HepG2 (cell line): ENCODE measurements around the gene CGB8. TPM values are rescaled to one million over a fixed set of nuclear protein-coding genes. Genes with fewer than 3 reads are reported as not detected.

Experiments
- AKAP8 ChIP-seq: sonication (generic); formaldehyde crosslinking; IDR thresholded peaks from 2 replicates; pipeline ENCODE4 v1.5.1; 2020; ENCODE audit warnings: mild to moderate bottlenecking, missing genetic modification reagents
- CAMTA2 ChIP-seq: sonication (generic); formaldehyde crosslinking; IDR thresholded peaks from 2 replicates; pipeline ENCODE4 v1.4.0; 2020; ENCODE audit warnings: mild to moderate bottlenecking, missing genetic modification reagents, borderline replicate concordance
- CBFB ChIP-seq: sonication (generic); formaldehyde crosslinking; IDR thresholded peaks from 2 replicates; pipeline ENCODE4 v1.4.0; 2020; ENCODE audit warnings: missing genetic modification reagents
- CBX2 ChIP-seq, 2 experiments: fragments of 200-600 bp in 1 of 2; sonication (generic); formaldehyde crosslinking in 1 of 2; IDR thresholded peaks; 2 replicates each; pipeline versions ENCODE4 v1.7.0 to v1.8.1; 2018 to 2022; ENCODE audit warnings: low read depth in 2 of 2, low read length in 1 of 2, mild to moderate bottlenecking in 1 of 2, missing genetic modification reagents in 1 of 2
- HOXA3 ChIP-seq: sonication (generic); formaldehyde crosslinking; IDR thresholded peaks from 2 replicates; pipeline ENCODE4 v1.5.0; 2020; ENCODE audit warnings: missing genetic modification reagents
- MXD1 ChIP-seq: sonication (generic); formaldehyde crosslinking; IDR thresholded peaks from 2 replicates; pipeline ENCODE4 v1.4.0; 2020; ENCODE audit warnings: mild to moderate bottlenecking, missing genetic modification reagents
- POGK ChIP-seq: sonication (generic); formaldehyde crosslinking; conservative IDR thresholded peaks from 2 replicates; pipeline ENCODE4 v1.8.0; 2022; ENCODE audit warnings: mild to moderate bottlenecking, moderate library complexity, missing genetic modification reagents
- POLR2A ChIP-seq, 2 experiments: IDR thresholded peaks; 2 replicates each; pipeline ENCODE4 v1.6.1; 2011; ENCODE audit warnings: low read depth in 2 of 2, low read length in 2 of 2, mild to moderate bottlenecking in 1 of 2, moderate library complexity in 1 of 2; ENCODE audit not compliant: insufficient read depth in 1 of 2
- SALL1 ChIP-seq: sonication (generic); formaldehyde crosslinking; IDR thresholded peaks from 2 replicates; pipeline ENCODE4 v1.8.0; 2022; ENCODE audit warnings: mild to moderate bottlenecking, missing genetic modification reagents
- TGIF2 ChIP-seq: IDR thresholded peaks from 2 replicates; pipeline ENCODE4 v1.6.1; 2016; ENCODE audit warnings: control low read depth, missing compliant biosample characterization
- ZBTB44 ChIP-seq: sonication (generic); formaldehyde crosslinking; IDR thresholded peaks from 2 replicates; pipeline ENCODE4 v1.4.0; 2020; ENCODE audit warnings: missing genetic modification reagents
- ZHX2 ChIP-seq, 2 experiments: sonication (generic) in 1 of 2; formaldehyde crosslinking in 1 of 2; IDR thresholded peaks; 2 replicates each; pipeline versions ENCODE4 v1.6.1 to v1.9.0; 2014 to 2022; ENCODE audit warnings: antibody characterized with exemption in 1 of 2, borderline replicate concordance in 1 of 2, inconsistent platforms in 1 of 2, low read depth in 1 of 2, missing genetic modification reagents in 1 of 2
- ZNF3 ChIP-seq: IDR thresholded peaks from 2 replicates; pipeline ENCODE4 v1.7.0; 2017; ENCODE audit warnings: inconsistent platforms
- ZNF350 ChIP-seq: sonication (generic); formaldehyde crosslinking; IDR thresholded peaks from 2 replicates; pipeline ENCODE4 v1.4.0; 2020; ENCODE audit warnings: mild to moderate bottlenecking, low read depth, missing genetic modification reagents, borderline replicate concordance
- ZNF550 ChIP-seq: sonication (generic); formaldehyde crosslinking; IDR thresholded peaks from 2 replicates; pipeline ENCODE4 v1.4.0; 2020; ENCODE audit warnings: mild to moderate bottlenecking, missing genetic modification reagents, borderline replicate concordance
- polyA plus RNA-seq, 8 experiments: library from polyadenylated mRNA; depleted of rRNA in 3 of 8; stranded (reverse) in 7 of 8; unstranded in 1 of 8; fragments of >200 nt; fragmentation: Illumina TruSeq in 4 of 8; extraction: Trizol in 4 of 8; gene quantifications; 2 replicates each; pipeline versions ENCODE4 v1.2.1 to v1.2.3, GENCODE V29; 2011 to 2016; ENCODE audit warnings: low read depth in 4 of 8, missing spikeins in 1 of 8, mixed read lengths in 1 of 8; ENCODE audit not compliant: insufficient read depth in 1 of 8
- total RNA-seq, 5 experiments: library from RNA; depleted of rRNA; stranded (reverse); fragments of >200 nt; fragmentation: Illumina TruSeq; extraction: Trizol; gene quantifications; 2 replicates each; pipeline ENCODE4 v1.2.3, GENCODE V29; 2016; ENCODE audit warnings: low read depth in 1 of 5

The CGB8 gene
- total and polyA plus RNA-seq, 2 of the 13 experiments (the other 11 are each of a cell fraction or from before 2014, with no cell fraction given) = not detected

- TF ChIP-seq CBX2 (IDR thresholded peaks at IDR 0.05; ENCODE audit: low read depth, low read length) (no peak), CBX2 (CRISPR knock-in tag; IDR thresholded peaks at IDR 0.05; ENCODE audit: low read depth) (no peak), POLR2A (IDR thresholded peaks at IDR 0.05; ENCODE audit: insufficient read depth in 1 of 2, low read depth in 2 of 2, low read length in 2 of 2) (peak; percentile 93 to 94), TGIF2 (peak; percentile 19; the same call in 1 of the 2 replicates), ZNF3 (0 out of 2 replicates have a peak, but pooled peaks have one; percentile 11), AKAP8 (CRISPR knock-in tag) (peak; percentile 60; the same call in 1 of the 2 replicates), ZNF350 (CRISPR knock-in tag) (peak; percentile 65), ZBTB44 (CRISPR knock-in tag) (0 out of 2 replicates have a peak, but pooled peaks have one; percentile 69), CBFB (CRISPR knock-in tag) (peak; percentile 69; the same call in 1 of the 2 replicates), ZNF550 (CRISPR knock-in tag) (no peak), HOXA3 (CRISPR knock-in tag) (peak; percentile 87), SALL1 (CRISPR knock-in tag) (peak; percentile 77), ZHX2 (IDR thresholded peaks at IDR 0.05; ENCODE audit: low read depth) (no peak), ZHX2 (CRISPR knock-in tag; IDR thresholded peaks at IDR 0.05; ENCODE audit: borderline replicate concordance) (0 out of 2 replicates have a peak, but pooled peaks have one; percentile 47), POGK (peak; percentile 85), MXD1 (CRISPR knock-in tag) (peak; percentile 89), CAMTA2 (CRISPR knock-in tag) (peak; percentile 97)
Observed at GRCh38 chr19:49085020-49085867, 36.3 kb upstream of the CGB8 start, which contains the start of gene SNRNP70 (continued).
